Hematopoietic multipotent progenitor cell (in vitro differentiated cells): Measurements from ENCODE around the gene ELP4. TPM values are rescaled to one million over a fixed set of nuclear protein-coding genes. Genes with fewer than 3 reads are reported as not detected.

Experiments used
- DNase-seq, 3 donors: peaks; one replicate each; pipeline ENCODE4 v3.0.0-alpha.2; 2011 to 2015; ENCODE audit warnings: low read depth in 2 of 3, low spot score in 2 of 3
- total RNA-seq: library from RNA; depleted of rRNA; stranded (reverse); fragments of >200 nt; gene quantifications from one replicate; pipeline ENCODE4 v1.2.3, GENCODE V29; 2012

ELP4 gene
- total RNA-seq, 1 donor = 19.9 TPM

GRCh38 chr11:31641477-31642062, 132.0 kb downstream of the ELP4 start:
- DNase-seq = no peak

GRCh38 chr11:31643857-31644256, 134.3 kb downstream of the ELP4 start:
- DNase-seq = no peak

GRCh38 chr11:31645747-31646146, 136.2 kb downstream of the ELP4 start:
- DNase-seq = no peak

- DNase-seq = no peak
Observed at GRCh38 chr11:31646216-31646615, 136.6 kb downstream of the ELP4 start.

GRCh38 chr11:31649129-31649966, 139.8 kb downstream of the ELP4 start:
- no peak for DNase-seq

- DNase-seq = no peak
Observed at GRCh38 chr11:31651208-31651607, 141.6 kb downstream of the ELP4 start.

GRCh38 chr11:31651822-31652221, 142.3 kb downstream of the ELP4 start:
- DNase-seq = no peak

- DNase-seq = no peak
Observed at GRCh38 chr11:31652528-31652927, 143.0 kb downstream of the ELP4 start.

- no peak for DNase-seq
Observed at GRCh38 chr11:31655483-31655882, 145.9 kb downstream of the ELP4 start.

- DNase-seq = no peak
Observed at GRCh38 chr11:31656051-31656450, 146.5 kb downstream of the ELP4 start.

GRCh38 chr11:31657091-31657490, 147.5 kb downstream of the ELP4 start:
- no peak for DNase-seq

- no peak for DNase-seq
Observed at GRCh38 chr11:31664129-31664528, 154.6 kb downstream of the ELP4 start.

- DNase-seq = no peak
Observed at GRCh38 chr11:31664954-31665353, 155.4 kb downstream of the ELP4 start.

- no peak for DNase-seq
Observed at GRCh38 chr11:31671681-31672080, 162.1 kb downstream of the ELP4 start.

GRCh38 chr11:31673108-31673507, 163.5 kb downstream of the ELP4 start:
- peak in 1 of 3 donors; percentile 52 for DNase-seq

GRCh38 chr11:31676280-31676982, 166.9 kb downstream of the ELP4 start:
- no peak for DNase-seq

- no peak for DNase-seq
Observed at GRCh38 chr11:31680770-31681169, 171.2 kb downstream of the ELP4 start.

- DNase-seq = no peak
Observed at GRCh38 chr11:31687256-31687655, 177.7 kb downstream of the ELP4 start.

- DNase-seq = no peak
Observed at GRCh38 chr11:31687861-31688260, 178.3 kb downstream of the ELP4 start.

GRCh38 chr11:31689559-31689958, 180.0 kb downstream of the ELP4 start:
- no peak for DNase-seq

GRCh38 chr11:31690041-31690440, 180.5 kb downstream of the ELP4 start:
- no peak for DNase-seq

- no peak for DNase-seq
Observed at GRCh38 chr11:31690516-31690915, 180.9 kb downstream of the ELP4 start.
